ENCODE results near the gene SIVA1.

DNA sequence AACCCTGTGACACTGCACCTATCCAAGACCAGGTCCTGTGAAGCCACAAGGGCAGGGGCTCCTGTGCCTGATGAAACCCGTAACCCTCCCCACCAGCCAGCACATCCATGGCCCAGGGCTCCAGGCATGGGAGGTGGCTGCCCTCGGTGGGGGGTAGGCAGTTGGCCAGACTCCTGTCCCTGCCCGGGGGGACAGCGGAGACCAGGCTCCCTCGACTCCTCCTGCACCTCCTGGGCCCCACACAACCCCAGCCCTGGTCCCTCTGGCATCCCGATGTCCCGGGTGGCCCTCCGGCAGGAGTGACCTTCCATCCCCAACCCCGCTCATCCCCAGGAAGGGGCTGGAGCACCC lies 31.2 kb downstream of the SIVA1 start:
- TF ChIP-seq RXRA (IDR thresholded peaks at IDR 0.05): no peak
- no peak for TF ChIP-seq TAF1 (conservative IDR thresholded peaks at IDR 0.05)
- no peak for TF ChIP-seq REST (IDR thresholded peaks at IDR 0.05)
- TF ChIP-seq, protein P1, sequence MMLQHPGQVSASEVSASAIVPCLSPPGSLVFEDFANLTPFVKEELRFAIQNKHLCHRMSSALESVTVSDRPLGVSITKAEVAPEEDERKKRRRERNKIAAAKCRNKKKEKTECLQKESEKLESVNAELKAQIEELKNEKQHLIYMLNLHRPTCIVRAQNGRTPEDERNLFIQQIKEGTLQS (IDR thresholded peaks at IDR 0.05): no peak
- TF ChIP-seq, protein P2, sequence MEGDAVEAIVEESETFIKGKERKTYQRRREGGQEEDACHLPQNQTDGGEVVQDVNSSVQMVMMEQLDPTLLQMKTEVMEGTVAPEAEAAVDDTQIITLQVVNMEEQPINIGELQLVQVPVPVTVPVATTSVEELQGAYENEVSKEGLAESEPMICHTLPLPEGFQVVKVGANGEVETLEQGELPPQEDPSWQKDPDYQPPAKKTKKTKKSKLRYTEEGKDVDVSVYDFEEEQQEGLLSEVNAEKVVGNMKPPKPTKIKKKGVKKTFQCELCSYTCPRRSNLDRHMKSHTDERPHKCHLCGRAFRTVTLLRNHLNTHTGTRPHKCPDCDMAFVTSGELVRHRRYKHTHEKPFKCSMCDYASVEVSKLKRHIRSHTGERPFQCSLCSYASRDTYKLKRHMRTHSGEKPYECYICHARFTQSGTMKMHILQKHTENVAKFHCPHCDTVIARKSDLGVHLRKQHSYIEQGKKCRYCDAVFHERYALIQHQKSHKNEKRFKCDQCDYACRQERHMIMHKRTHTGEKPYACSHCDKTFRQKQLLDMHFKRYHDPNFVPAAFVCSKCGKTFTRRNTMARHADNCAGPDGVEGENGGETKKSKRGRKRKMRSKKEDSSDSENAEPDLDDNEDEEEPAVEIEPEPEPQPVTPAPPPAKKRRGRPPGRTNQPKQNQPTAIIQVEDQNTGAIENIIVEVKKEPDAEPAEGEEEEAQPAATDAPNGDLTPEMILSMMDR (IDR thresholded peaks at IDR 0.05; ENCODE audit: low read depth, low read length, missing input control): no peak
- TF ChIP-seq JUND (IDR thresholded peaks at IDR 0.05): no peak
